HCT116 (cell line): ENCODE results near the gene AOC3.
"Not testable (repeated sequence)": the region's sequence is repeated elsewhere in the genome, so short reads cannot be mapped to it uniquely, and the experiment has no call there.

Source experiments
- CEBPB ChIP-seq: IDR thresholded peaks from 2 replicates; pipeline ENCODE4 v1.6.1; 2012; ENCODE audit warnings: low read depth
- ELF1 ChIP-seq: IDR thresholded peaks from 2 replicates; pipeline ENCODE4 v1.6.1; 2012; ENCODE audit warnings: low read depth, borderline replicate concordance
- EZH2 ChIP-seq: fragments of 200-600 bp; sonication (generic); IDR thresholded peaks from 2 replicates; pipeline ENCODE4 v1.6.1; 2017; ENCODE audit warnings: antibody characterized with exemption, mixed run types
- EZH2phosphoT487 ChIP-seq: fragments of 200-600 bp; IDR thresholded peaks from 2 replicates; pipeline ENCODE4 v1.6.1; 2018; ENCODE audit warnings: antibody characterized with exemption, borderline replicate concordance
- POLR2A ChIP-seq: IDR thresholded peaks from 2 replicates; pipeline ENCODE4 v1.7.0; 2011; ENCODE audit warnings: borderline replicate concordance; ENCODE audit not compliant: insufficient read depth, insufficient read length; ENCODE audit errors: extremely low read depth
- POLR2AphosphoS5 ChIP-seq: IDR thresholded peaks from 2 replicates; pipeline ENCODE4 v1.6.1; 2011; ENCODE audit warnings: mild to moderate bottlenecking, low read depth, low read length, moderate library complexity
- RAD21 ChIP-seq: IDR thresholded peaks from 2 replicates; pipeline ENCODE4 v1.6.1; 2012; ENCODE audit warnings: low read depth, mild to moderate bottlenecking
- TCF7L2 ChIP-seq: IDR thresholded peaks from 2 replicates; pipeline ENCODE4 v1.7.0; 2011; ENCODE audit warnings: borderline replicate concordance, inconsistent platforms; ENCODE audit not compliant: insufficient read depth, insufficient read length; ENCODE audit errors: extremely low read depth
- YY1 ChIP-seq: IDR thresholded peaks from 2 replicates; pipeline ENCODE4 v1.6.1; 2011; ENCODE audit warnings: low read length, low read depth, moderate library complexity, mild to moderate bottlenecking; ENCODE audit not compliant: insufficient replicate concordance; ENCODE audit errors: extremely low read depth
- ZFX ChIP-seq: fragments of 450-650 bp; IDR thresholded peaks from 2 replicates; pipeline ENCODE4 v1.6.1; 2017
- ZNF274 ChIP-seq: fragments of 200-500 bp; sonication (Bioruptor generic); IDR thresholded peaks from 2 replicates; pipeline ENCODE4 v1.6.1; 2014; ENCODE audit warnings: mild to moderate bottlenecking, low read depth, low read length, inconsistent platforms
- TF ChIP-seq, protein P1 (sequence below), 3 experiments: fragments of 200-600 bp in 1 of 3; sonication (generic) in 1 of 3; IDR thresholded peaks in 2 of 3; conservative IDR thresholded peaks in 1 of 3; 2 replicates each; pipeline ENCODE4 v1.5.1; 2012 to 2017; ENCODE audit warnings: low read depth in 2 of 3, low read length in 2 of 3, antibody characterized with exemption in 1 of 3, borderline replicate concordance in 1 of 3, control low read depth in 1 of 3, mild to moderate bottlenecking in 1 of 3, mixed read lengths in 1 of 3, mixed run types in 1 of 3, moderate library complexity in 1 of 3; ENCODE audit not compliant: insufficient read depth in 1 of 3
- TF ChIP-seq, protein P2 (sequence below): IDR thresholded peaks from 2 replicates; pipeline ENCODE4 v1.6.1; 2012; ENCODE audit warnings: low read depth
- TF ChIP-seq, protein P3 (sequence below): IDR thresholded peaks from 2 replicates; pipeline ENCODE4 v1.6.1; 2011; ENCODE audit warnings: mild to moderate bottlenecking, low read length, moderate library complexity; ENCODE audit not compliant: insufficient replicate concordance; ENCODE audit errors: extremely low read depth

DNA sequence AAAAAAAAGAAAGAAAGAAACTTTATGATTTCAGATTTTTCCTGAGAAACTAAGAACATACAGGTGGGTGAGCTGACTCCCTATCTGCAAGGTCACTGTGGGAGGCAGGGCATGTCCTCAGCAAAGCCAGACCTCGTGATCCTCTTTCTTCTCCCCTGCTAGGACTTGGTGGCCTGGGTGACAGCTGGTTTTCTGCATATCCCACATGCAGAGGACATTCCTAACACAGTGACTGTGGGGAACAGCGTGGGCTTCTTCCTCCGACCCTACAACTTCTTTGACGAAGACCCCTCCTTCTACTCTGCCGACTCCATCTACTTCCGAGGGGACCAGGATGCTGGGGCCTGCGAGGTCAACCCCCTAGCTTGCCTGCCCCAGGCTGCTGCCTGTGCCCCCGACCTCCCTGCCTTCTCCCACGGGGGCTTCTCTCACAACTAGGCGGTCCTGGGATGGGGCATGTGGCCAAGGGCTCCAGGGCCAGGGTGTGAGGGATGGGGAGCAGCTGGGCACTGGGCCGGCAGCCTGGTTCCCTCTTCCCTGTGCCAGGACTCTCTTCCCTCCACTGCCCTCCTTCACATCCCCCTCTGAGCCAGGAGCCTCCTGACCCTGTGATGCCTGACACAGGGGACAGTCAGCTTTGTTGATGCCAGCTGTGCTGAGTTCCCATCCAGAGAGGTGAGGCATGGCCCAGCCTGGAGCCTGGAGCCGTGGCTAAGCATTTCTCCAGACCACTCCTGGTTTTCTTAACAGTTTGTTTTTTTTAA is 23.1 kb downstream of the AOC3 start:
- TF ChIP-seq, protein P1, sequence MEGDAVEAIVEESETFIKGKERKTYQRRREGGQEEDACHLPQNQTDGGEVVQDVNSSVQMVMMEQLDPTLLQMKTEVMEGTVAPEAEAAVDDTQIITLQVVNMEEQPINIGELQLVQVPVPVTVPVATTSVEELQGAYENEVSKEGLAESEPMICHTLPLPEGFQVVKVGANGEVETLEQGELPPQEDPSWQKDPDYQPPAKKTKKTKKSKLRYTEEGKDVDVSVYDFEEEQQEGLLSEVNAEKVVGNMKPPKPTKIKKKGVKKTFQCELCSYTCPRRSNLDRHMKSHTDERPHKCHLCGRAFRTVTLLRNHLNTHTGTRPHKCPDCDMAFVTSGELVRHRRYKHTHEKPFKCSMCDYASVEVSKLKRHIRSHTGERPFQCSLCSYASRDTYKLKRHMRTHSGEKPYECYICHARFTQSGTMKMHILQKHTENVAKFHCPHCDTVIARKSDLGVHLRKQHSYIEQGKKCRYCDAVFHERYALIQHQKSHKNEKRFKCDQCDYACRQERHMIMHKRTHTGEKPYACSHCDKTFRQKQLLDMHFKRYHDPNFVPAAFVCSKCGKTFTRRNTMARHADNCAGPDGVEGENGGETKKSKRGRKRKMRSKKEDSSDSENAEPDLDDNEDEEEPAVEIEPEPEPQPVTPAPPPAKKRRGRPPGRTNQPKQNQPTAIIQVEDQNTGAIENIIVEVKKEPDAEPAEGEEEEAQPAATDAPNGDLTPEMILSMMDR (IDR thresholded peaks at IDR 0.05 in 2 of 3, conservative IDR thresholded peaks at IDR 0.05 in 1 of 3; ENCODE audit: borderline replicate concordance in 1 of 3, insufficient read depth in 1 of 3, low read depth in 2 of 3, low read length in 2 of 3), result not testable (repeated sequence)
- not testable (repeated sequence) for TF ChIP-seq ZFX, POLR2A, YY1, EZH2phosphoT487, EZH2, TCF7L2, ZNF274, RAD21, POLR2AphosphoS5, CEBPB, ELF1
- TF ChIP-seq, protein P2, sequence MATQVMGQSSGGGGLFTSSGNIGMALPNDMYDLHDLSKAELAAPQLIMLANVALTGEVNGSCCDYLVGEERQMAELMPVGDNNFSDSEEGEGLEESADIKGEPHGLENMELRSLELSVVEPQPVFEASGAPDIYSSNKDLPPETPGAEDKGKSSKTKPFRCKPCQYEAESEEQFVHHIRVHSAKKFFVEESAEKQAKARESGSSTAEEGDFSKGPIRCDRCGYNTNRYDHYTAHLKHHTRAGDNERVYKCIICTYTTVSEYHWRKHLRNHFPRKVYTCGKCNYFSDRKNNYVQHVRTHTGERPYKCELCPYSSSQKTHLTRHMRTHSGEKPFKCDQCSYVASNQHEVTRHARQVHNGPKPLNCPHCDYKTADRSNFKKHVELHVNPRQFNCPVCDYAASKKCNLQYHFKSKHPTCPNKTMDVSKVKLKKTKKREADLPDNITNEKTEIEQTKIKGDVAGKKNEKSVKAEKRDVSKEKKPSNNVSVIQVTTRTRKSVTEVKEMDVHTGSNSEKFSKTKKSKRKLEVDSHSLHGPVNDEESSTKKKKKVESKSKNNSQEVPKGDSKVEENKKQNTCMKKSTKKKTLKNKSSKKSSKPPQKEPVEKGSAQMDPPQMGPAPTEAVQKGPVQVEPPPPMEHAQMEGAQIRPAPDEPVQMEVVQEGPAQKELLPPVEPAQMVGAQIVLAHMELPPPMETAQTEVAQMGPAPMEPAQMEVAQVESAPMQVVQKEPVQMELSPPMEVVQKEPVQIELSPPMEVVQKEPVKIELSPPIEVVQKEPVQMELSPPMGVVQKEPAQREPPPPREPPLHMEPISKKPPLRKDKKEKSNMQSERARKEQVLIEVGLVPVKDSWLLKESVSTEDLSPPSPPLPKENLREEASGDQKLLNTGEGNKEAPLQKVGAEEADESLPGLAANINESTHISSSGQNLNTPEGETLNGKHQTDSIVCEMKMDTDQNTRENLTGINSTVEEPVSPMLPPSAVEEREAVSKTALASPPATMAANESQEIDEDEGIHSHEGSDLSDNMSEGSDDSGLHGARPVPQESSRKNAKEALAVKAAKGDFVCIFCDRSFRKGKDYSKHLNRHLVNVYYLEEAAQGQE, result not testable (repeated sequence)
- TF ChIP-seq, protein P3, sequence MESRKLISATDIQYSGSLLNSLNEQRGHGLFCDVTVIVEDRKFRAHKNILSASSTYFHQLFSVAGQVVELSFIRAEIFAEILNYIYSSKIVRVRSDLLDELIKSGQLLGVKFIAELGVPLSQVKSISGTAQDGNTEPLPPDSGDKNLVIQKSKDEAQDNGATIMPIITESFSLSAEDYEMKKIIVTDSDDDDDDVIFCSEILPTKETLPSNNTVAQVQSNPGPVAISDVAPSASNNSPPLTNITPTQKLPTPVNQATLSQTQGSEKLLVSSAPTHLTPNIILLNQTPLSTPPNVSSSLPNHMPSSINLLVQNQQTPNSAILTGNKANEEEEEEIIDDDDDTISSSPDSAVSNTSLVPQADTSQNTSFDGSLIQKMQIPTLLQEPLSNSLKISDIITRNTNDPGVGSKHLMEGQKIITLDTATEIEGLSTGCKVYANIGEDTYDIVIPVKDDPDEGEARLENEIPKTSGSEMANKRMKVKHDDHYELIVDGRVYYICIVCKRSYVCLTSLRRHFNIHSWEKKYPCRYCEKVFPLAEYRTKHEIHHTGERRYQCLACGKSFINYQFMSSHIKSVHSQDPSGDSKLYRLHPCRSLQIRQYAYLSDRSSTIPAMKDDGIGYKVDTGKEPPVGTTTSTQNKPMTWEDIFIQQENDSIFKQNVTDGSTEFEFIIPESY, result not testable (repeated sequence)
